ELR (cell line): Measurements from ENCODE around the gene SLC29A3.

ENCODE experiments used
- DNase-seq: peaks from one replicate; pipeline ENCODE4 v3.0.0-alpha.2; 2015; ENCODE audit warnings: low read depth

The SLC29A3 gene

DNA sequence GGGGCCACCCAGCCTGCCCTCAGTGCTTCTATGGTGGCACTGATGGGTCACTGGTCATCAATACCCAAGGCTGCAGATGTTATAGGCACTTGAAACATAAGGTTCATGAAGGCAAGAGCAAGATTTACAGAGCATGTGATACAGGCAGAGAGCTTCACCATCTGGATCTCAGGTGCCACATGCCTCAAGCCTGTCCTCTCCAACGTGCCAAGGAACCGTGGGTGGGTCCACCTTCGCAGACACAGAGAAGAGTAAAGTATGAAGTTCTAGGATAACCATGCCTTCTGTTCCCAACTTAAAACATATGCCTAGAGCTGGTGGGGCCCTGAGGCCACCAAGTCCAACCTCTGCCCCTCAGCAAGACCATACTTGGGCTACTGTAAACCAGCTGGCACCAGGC, 51.0 kb downstream of the SLC29A3 start:
- no peak for DNase-seq

DNA sequence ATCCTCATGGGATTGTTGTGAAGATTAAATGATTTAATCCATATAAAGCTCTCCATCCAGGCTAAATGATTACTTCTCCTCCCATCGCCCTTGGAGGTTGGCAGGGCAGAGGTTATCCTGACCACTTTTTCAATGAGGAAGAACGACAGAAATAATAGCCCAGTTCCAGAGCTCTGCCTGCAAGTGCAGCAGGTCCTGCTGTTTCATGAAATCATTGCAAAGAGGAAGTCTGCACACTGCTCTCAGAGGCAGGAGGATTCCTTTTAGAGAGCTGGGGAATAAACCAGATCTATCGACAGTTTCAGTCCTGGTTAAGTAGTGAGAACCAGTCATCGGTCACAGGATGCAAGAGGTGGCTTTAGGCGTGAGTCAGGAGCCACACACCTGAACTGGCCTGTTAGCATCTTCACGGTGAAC, 52.7 kb downstream of the SLC29A3 start:
- DNase-seq, result no peak

DNA sequence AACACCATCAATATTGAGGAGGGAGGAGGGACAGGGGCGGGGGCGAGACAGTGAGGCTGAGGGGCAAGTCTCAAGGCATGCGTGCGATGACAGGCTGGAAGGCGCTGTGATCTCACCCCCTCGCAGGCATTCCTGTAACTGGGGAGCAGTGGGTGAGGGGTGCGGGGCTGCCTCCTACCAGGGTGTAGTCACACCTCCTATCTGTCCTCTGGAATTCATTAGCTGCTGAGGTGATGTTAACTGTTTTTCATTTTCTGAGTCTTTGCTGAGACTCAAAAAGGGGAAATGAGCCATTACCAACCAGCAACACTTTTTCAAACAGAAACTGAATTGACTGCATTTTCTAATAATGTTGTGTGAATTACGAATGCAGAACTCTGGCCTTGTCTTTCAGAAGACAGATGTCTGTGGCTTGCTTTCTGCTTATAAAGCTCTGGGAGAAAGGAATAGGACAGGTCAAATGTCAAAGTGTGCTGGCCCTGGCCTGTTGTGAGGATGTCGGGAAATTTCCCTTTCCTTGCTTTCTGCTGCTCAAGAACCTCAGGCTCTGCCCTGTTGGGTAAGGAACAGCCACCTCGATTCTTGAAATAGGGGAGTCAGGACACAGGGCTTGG, 53.9 kb downstream of the SLC29A3 start:
- no peak for DNase-seq

DNA sequence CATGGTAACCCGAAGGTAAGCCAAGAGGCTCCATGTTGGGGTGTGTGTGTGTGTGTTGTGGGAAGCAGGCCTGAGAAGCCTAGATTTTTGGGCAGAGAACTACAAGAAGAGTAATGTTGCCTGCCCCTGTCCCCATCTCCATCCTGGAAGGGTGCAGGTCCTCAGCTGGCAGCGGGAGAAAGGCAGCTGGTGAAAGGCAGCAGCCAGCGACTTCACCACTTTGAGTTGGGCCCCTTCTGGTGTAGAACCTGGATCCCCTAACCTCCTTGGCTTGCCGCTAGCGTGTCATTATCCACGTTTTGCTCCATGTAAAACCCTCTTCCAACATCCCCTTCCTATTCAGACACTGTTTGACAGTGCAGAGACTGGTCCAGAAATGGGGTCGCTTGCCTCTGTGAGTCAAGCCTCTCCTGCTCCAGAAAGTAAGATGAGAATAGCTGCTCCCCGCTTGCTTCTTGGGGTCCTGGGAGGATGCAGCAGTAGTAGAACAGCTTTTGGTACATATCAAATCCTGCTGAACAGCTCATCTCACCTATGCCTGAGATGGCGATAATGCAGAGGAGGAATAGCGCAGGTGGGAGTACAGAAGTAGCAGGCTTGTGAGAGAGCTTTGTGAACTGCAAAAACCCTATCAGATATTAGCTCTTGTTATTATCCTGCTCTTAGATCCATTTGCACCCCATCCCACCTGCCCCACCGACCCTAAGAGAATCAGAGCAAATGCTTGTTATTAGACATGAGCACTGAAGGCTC, 55.6 kb downstream of the SLC29A3 start:
- no peak for DNase-seq

DNA sequence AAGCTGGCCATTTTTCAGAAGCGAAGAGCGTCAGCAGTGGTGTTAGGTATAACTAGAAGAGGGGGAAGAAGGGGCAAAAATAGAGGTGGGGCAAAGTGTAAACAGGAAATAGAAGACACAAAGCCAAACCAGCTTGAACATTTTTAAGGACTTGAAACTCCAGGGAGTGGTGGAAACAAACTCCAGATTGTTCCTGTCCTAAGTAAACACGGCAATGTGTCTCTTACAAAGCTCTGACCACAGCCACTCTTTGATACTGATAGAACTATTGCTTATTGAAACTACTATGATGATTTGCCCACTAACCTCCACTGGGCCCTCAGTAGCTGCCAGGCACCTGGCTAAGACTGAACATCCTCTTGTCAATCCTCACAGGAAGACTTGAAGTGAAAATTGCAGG, 56.9 kb downstream of the SLC29A3 start:
- DNase-seq, result no peak

DNA sequence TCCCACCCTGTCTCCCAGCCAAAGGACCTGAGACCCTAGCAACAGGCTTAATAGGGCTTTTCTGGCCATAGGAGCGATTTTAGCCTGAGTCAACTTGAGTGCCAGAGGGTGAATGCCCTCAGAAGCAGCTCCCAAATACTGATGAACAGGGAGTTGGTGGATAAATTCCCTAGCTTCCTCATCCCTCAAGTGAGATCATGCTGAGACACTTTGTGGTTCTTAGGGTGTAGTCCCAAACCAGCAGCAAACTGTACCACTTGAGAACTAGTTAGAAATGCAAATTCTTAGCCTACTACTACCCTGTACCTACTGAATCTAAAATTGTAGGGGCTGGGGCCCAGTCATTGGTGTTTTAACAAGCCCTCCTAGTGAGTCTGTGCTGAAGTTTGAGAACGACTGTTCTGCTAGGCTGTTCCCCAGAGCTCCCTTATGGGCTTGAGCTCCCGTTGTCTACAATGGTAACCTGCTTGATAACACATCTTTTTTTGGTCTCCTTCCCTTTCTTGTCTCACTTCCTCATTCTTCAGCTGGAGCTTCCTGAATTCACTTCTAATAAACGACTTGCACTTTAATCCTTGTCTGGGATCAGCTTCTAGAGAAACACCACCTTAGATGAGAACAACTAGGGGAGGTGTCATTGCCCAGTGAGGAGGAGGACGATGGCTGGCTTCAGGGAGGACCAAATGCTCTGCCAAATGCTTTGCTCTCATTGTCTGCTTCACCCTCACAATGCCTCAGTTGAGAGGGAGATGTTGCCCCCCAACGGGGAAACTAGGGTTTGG, 59.5 kb downstream of the SLC29A3 start:
- DNase-seq, result no peak

DNA sequence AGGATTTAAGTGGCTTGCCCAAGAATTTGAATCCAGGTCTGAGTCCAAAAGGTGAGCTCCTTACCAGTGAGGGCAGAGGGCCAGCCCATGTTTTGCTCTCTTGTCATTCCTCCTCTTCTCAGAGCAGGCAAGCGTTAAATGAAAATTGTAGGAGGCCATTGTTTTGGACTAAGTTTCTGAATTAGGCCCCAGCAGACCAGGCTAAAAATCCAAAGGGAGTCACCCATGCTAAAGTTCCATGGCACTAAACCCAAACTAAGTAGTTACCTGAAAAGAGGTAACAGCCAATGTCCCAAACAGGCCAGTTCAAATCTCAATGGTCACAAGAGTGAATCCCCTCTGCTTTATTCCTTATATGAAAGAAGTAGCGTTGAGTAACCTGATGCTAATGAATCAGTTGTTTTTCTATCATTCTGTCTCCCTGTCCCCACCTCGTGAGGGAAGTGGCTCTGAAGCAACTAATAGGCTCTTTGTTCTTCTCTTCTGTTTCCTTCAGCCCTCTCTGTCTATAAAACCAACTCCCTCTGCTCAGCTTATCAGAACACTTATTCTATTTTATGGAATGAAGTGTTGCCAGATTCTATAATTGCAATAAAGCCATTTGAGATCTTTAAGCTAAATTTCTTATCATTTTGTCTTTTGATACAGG, 60.2 kb downstream of the SLC29A3 start:
- no peak for DNase-seq

DNA sequence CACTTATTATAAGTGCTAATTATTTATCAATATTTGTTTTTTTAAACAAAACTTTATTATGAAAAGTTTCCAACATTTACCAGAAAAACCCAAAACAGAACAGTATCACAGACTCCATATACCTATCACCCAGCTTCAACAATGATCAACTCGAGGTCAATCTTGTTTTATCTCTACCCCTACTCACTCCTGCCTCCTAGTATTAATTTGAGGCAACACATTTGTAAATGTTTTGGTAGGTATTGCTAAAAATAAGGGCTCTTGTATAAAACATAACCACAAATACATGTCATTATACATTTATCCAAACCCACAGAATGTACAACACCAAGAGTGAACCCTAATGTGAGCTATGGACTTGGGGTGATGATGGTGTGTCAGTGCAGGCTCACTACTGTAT, 61.8 kb downstream of the SLC29A3 start:
- no peak for DNase-seq

DNA sequence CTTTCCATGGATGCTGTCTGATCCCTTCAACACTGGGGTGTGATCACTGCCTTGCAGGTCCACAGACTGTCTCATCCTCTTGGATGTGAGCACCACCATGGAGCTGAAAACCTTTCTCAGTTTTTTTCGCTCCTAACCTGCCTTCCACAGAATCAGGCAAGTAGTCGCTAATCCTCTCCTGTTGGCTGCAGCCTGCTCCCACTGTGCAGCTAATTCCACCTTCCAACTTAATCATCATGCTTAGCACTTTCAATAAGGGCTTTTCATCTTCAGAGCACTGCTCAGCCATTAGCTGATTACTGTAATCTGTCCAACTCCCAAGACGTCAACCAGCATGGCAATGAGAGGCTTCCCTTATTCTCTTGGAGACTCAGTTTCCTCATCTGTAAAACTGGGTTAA, 62.6 kb downstream of the SLC29A3 start:
- DNase-seq, result no peak

DNA sequence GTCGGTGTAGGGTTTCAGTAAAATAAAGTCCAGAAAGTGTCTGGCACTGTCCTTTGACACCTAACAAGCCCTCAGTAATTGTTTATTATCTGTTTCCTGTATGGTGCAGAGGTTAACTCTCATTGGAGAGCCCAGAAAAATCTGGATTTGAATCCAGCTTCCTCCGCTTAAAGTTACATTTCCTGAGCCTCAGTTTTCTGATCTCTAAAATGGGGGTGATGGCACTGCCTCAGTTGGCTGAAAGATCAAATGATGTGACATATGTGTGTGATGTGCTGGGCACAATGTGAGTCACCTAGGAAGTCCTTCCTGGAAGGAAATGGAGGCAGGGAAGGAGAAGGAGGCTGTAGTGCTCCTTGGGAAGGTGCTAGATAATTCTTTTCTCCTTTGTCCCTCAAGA, 63.0 kb downstream of the SLC29A3 start:
- no peak for DNase-seq

DNA sequence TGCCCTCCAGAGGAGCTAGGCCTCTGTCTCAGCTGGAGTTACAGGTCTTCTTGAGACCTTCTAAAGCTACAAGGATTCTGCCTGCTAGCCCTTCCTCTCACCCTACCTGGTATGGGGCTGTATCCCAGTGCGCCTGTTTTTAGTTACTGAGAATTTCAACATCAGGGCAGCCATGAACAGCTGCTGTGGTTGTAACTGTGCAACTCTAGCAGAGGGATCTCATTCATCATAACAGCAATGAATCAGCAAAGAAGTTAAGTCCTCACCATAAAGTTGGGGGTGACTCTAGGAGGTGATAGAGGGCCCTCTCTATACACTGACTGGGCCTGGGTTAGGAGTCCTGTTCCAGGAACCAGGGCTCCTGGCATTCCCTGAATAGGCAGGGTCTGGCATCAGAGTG, 63.7 kb downstream of the SLC29A3 start:
- DNase-seq, result no peak

DNA sequence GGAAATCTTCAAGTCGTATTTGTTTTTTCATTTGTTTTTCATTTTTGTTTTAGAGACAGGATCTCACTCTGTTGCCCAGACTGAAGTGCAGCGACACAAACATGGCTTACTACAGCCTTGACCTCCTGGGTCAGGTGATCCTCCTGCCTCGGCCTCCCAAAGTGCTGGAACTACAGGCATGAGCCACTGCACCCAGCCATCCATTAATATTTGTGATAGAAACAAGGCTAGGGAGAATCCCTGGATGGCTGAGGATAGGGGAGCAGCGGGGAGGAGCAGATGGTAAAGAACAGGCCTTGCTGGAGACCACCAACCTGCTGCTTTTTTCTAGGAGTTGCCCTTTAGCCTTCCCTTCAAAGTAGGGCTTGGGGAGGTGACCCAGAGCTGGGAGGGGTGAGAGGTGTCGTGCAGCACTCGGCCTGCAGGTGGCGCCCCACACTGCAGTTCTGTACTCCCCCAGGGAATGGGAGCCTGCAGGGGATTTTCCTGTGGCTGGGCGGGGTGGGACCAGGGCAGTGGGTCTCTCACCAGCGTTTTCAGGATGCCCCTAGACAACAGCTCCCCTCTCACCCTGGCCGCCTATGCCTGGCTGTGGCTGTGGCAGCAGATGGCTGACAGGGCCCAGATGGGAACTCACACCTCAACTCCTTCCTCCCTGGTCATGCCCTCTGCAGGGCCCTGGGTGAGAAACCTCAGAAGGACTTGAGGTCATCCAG, 65.1 kb downstream of the SLC29A3 start:
- DNase-seq, result peak; percentile 50

DNA sequence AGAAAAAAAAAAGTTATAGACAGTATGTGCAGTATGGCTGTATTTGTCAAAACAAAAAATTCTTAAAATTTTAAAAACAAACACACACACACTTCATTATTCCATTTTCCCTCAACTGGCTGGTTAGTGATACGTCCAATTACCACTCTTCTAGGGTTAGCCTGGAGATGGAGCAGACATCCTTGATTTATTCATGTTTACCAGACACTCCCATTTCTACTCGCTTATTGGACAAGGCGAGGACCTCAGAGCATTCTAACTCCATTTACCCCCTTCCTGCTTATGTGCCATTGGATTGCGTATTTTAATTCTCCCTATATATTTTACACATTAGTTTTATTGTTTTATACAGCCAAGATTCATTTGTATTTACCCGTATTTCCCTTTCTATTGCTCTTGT, 69.1 kb downstream of the SLC29A3 start:
- no peak for DNase-seq

DNA sequence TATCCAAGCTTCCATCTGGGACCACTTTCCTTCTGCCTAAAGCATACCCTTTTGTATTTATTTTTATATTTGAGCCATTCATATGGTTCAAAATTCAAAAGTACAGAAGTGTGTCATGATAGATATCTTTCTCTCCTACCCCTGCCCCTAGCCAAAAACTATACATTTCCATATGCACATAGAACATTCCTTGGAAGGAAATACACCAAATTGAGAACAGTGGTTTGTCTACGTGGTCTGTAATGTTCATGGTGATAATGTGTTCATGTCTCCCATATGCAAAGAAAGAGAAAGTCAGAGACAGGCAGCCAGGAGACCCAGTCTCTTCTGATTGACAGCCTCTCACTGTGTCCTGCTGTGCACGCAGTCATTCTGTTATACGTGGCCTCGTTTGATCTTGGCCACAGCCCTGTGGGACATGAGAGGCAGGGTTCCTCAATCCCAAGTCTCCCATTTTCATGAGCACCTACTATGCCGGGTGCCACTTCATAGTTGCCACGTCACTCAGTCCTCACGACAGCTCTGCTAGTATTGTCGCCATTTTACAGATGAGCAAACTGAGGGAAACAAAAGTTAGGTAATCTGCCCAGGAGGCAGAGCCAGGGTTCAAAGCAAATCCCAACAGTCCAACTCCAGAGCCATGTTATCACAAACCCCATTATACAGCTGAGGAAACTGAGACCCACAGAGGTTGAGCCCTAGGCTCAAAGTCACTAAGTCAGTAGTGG, 69.7 kb downstream of the SLC29A3 start:
- DNase-seq, result no peak

DNA sequence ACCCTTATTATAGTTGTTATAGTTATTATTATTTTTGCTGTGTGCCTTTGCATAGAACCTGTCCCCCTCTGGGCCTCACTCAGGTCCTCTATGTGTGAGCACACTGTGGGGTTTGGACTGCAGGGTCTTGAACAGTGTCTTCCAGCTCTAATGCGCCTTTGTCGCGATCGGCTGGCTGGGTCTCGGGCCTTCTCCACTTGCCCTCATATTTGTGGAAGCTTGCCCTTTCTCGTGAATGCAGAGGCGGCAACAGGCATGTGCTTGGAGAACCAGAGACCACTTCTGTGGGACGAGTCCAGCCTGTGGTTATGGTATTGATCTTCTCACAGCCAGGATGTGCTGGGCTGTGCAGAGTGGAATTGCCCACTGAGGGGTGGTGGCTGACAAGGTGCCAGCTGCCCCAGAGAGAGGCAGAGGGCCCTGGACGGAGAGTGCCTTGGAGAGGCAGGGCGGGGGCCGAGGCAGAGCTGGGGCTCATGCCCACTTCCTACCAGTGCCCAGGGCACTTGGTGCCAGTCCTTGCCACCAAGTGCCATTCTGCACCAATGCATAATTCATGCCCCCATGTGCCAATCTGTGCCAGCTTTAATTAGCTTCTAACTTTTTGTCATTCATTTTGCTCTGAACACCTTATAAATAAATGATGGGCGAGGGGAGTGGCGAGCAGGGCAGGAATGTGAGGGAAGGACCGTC, 70.9 kb downstream of the SLC29A3 start:
- no peak for DNase-seq

DNA sequence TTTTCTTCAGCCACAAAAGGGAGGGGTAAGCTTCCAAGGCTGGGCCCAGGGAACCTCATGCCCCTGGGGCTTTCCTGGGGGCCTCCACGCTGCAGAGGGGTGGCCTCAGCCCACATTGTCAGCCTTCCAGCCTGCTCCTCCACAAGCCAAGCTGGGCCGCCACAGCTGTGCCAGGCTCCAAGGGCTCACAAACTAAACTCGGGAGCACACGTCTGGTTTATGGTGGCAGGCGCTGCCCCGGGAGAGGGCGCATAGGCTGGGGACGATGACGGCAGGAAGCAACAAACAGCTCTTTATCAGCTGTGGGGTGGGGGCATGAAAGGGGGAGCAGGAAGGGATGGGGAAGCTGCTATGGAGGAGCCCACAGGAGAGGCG, 71.4 kb downstream of the SLC29A3 start:
- no peak for DNase-seq

DNA sequence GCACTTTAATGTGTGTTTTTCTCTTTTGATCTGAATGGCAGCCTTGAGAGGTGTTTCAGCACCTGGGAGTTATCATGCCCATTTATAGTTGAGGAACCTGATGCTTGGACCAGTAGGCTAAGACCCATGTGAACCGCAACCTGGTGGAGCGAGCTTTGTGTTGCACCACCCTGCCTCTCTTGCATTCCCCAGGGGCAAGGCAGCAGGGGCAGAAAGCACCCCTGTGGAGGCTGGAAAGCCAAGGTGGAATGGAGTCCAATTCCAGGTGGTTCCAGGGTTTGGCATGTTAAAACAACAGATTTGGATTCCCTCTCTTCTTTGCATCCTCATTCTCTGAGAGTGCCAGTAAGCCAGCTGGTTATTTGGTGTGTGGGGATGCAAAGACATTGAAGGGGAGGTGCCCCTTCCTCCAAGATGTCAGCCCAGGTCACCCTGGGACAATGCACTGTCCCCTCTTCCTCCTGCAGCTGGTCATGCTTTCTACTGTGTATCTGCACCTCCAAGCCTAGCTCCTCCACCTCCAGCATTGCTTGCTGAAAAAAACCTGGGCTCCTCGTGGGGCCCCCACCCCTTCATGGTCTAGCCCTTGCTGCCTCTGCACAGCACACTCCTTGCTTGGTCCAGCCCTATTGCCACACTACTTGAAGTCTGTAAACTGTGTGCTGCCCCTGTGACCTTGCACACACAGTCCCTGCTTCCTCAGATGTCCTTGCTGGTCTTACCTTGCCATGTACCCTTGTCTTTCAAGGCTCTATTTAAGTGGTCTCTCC, 72.0 kb downstream of the SLC29A3 start:
- no peak for DNase-seq

DNA sequence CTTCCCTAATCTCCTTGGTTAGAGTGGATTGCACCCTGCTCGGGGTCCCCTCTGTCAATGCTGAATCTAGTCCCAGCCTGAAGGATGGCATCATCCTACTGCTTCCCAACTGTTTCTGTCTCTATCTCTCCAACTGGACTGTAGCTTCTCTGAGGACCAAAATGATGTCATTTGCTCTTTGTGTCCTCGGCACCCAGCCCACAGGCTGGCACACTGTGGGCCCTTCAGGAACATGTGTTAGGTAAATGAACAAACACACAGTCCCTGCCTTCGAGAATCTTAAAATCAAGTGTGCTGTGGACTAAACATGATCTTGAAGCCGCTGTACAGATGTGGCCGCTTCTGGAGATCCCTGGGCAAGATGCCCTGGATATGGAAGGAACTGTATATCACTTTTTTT, 72.6 kb downstream of the SLC29A3 start:
- DNase-seq, result no peak

DNA sequence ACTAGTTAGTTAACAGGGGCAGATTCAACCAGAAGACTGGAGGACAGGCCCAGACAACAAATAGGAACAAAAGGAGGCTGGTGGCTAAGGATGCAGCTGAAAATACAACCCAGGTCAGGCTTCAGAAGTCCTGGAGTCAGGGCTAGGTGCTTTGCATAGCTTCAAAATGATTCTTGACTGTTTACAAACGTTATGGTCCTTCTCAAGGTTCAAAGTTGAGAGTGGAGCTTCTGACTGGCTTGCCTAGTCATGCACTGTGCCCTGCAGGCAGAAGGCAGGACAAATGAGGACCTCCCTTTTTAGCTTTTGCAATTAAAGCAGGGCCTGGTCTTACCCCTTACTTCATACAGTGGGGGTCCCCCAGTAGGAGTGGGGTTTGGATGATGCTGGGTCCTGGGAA, 73.2 kb downstream of the SLC29A3 start:
- no peak for DNase-seq
